Testis (tissue), 2 donors: ENCODE measurements around the gene TRIO.

Source experiments
- CTCF ChIP-seq, 3 experiments: fragments of 450-650 bp in 2 of 3; fragments of 200-600 bp in 1 of 3; sonication (generic) in 1 of 3; IDR thresholded peaks; one replicate each; pipeline ENCODE4 v1.5.1; 2016 to 2019; ENCODE audit warnings: antibody characterized with exemption in 3 of 3, mild to moderate bottlenecking in 2 of 3, moderate library complexity in 1 of 3
- POLR2A ChIP-seq: fragments of 450-650 bp; IDR thresholded peaks from one replicate; pipeline ENCODE4 v1.6.1; 2017; ENCODE audit warnings: antibody characterized with exemption, mild to moderate bottlenecking, moderate library complexity

- TF ChIP-seq CTCF (IDR thresholded peaks at IDR 0.05): no peak
- no peak for TF ChIP-seq POLR2A
Observed at GRCh38 chr5:14501353-14502293, 358.5 kb downstream of the TRIO start.
